Activated CD8-positive, alpha-beta memory T cell treated with anti-CD3 and anti-CD28 coated beads, Interleukin-2, amount 10 ng/mL, durations not matched to agents 7 days and 5 days (primary cell): Measurements from ENCODE around the gene PROC. TPM values are rescaled to one million over a fixed set of nuclear protein-coding genes. Genes with fewer than 3 reads are reported as not detected.

Experiments used
- ATAC-seq: fragments of 150-1000 bp; cut with Tn5 transposase; one replicate; pipeline ENCODE4 v1.10.0; 2021; ENCODE audit warnings: moderate library complexity
- CTCF ChIA-PET: fragments of 350-600 bp; sonication (Branson Sonifier 250); formaldehyde crosslinking; loops from one replicate; lab custom pipeline; 2021; ENCODE audit warnings: antibody characterized with exemption; lab: Charles Lee
- DNase-seq: peaks from one replicate; pipeline ENCODE4 v3.0.0-alpha.2; 2020
- H3K27ac Mint-ChIP-seq: one replicate; pipeline ENCODE4 v1.8.0; 2021; ENCODE audit warnings: mild to moderate bottlenecking, mixed read lengths
- H3K27me3 Mint-ChIP-seq: one replicate; pipeline ENCODE4 v1.8.0; 2021; ENCODE audit warnings: mixed read lengths
- H3K36me3 Mint-ChIP-seq: one replicate; pipeline ENCODE4 v1.8.0; 2021; ENCODE audit warnings: mild to moderate bottlenecking, mixed read lengths
- H3K4me1 Mint-ChIP-seq: one replicate; pipeline ENCODE4 v1.8.0; 2021; ENCODE audit warnings: mixed read lengths
- H3K4me3 Mint-ChIP-seq: one replicate; pipeline ENCODE4 v1.8.0; 2021; ENCODE audit warnings: mild to moderate bottlenecking, moderate library complexity, mixed read lengths
- H3K9me3 Mint-ChIP-seq: one replicate; pipeline ENCODE4 v1.8.0; 2022; ENCODE audit warnings: low read depth, mixed read lengths
- microRNA-seq: library from miRNA; unstranded; fragments of <30 nt; microRNA quantifications from one replicate; pipeline ENCODE4 v1.2.0, GENCODE V29; 2022
- total RNA-seq, 2 experiments: library from RNA; stranded (reverse); gene quantifications; one replicate each; pipeline ENCODE4 v1.2.3, GENCODE V29; 2021

PROC gene
- total RNA-seq, 2 experiments from 2014 or later: 0.30 TPM; not detected in 1

GRCh38 chr2:127469974-127470373 lies 51.7 kb downstream of the PROC start:
- Mint-ChIP-seq H3K4me1 (peaks cover 7% of the 10 kb centered on the region), H3K36me3 (peaks cover 10% of the 10 kb centered on the region), H3K27me3 (no peaks in the 10 kb centered on the region), H3K4me3 (no peak overlapping the region), H3K27ac (no peak overlapping the region), H3K9me3 (no peaks in the 10 kb centered on the region)
- DNase-seq (no peak), ATAC-seq (no peak)
- CTCF ChIA-PET: interaction anchor here (2.0 kb wide), 1 partner anchor 9 kb away, joined by 7 read pairs; no protein-coding TSS in a partner anchor

DNA sequence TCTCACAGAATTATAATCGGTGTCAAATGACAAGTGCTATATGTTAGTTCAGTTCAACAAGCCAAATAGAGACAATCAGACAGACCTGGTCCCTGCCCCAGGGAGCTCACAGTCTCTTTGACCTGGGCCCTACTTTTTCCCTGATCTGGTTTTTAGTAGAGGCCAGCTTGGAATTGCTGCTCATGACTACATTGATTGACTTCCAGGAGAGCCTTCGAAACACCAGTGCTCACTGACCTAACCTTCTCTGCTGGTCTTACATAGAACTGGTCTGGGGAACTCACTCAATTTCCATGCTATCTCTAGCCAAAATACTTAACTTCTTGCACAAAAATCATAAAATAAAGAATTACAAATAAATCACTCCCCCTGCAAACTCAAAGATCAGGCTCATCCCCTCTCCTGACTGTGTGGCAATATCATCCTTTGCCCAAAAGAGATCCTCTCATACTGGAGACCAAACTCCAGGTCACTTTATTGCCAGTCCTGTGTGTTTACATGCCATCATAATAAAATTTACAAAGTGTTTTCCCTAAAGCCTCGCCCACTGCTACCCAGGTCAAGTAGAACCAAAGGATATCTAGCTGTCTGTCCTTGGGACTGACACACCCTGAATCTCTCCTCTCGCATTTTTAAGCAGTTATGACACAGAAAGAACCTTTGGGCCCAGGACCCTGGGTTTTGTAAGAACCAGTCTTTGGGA lies 53.2 kb downstream of the PROC start:
- ATAC-seq: no peak
- H3K4me1 Mint-ChIP-seq: no peaks in the 10 kb centered on the region
- no peak overlapping the region for H3K4me3 Mint-ChIP-seq
- H3K27ac Mint-ChIP-seq: no peak overlapping the region
- H3K9me3 Mint-ChIP-seq: peaks cover 6% of the 10 kb centered on the region
- peaks cover 25% of the 10 kb centered on the region for H3K36me3 Mint-ChIP-seq
- no peaks in the 10 kb centered on the region for H3K27me3 Mint-ChIP-seq
- DNase-seq: no peak
- CTCF ChIA-PET: interaction anchor here (0.8 to 2.0 kb wide), 3 partner anchors 8 to 147 kb away, joined by 3 to 7 read pairs (median 3); no protein-coding TSS in a partner anchor

DNA sequence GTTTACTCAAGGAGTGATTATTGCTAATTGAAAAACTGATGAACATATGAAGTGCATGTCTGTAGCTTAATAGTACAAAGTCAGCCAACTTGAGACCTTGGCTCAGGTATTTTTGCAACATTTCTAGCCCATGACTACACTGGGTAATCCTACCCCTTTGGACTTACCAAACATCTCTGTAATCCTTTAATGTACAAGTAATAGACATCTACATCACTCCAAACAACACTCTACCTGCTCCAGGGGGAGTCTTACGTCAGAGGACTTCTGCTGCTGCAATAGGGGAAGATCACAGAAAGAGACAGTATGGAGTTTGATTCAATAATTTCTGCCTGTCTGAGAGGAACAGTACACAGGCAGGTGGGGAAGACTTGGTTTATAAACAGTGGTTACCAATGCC lies 54.0 kb downstream of the PROC start:
- H3K9me3 Mint-ChIP-seq: peaks cover 6% of the 10 kb centered on the region
- H3K4me1 Mint-ChIP-seq: no peaks in the 10 kb centered on the region
- DNase-seq (no peak), ATAC-seq (no peak)
- H3K27ac Mint-ChIP-seq: no peak overlapping the region
- no peaks in the 10 kb centered on the region for H3K27me3 Mint-ChIP-seq
- H3K4me3 Mint-ChIP-seq: no peak overlapping the region
- CTCF ChIA-PET: interaction anchor here (0.9 kb wide), 1 partner anchor 9 kb away, joined by 3 read pairs; no protein-coding TSS in a partner anchor
- H3K36me3 Mint-ChIP-seq: peaks cover 25% of the 10 kb centered on the region

GRCh38 chr2:127475788-127476187 lies 57.6 kb downstream of the PROC start:
- CTCF ChIA-PET: no interaction called here

More at GRCh38 chr2:127475788-127476187, 57.6 kb downstream of the PROC start:
- Mint-ChIP-seq H3K27me3 (no peaks in the 10 kb centered on the region), H3K4me3 (no peak overlapping the region), H3K4me1 (no peaks in the 10 kb centered on the region), H3K9me3 (peaks cover 6% of the 10 kb centered on the region), H3K36me3 (peaks cover 19% of the 10 kb centered on the region), H3K27ac (no peak overlapping the region)
- ATAC-seq (no peak), DNase-seq (no peak)

Small RNA genes lying within 50 kb of the gene (microRNA-seq; reads per million reads assigned to microRNA genes)
- 2.1 reads per million for gene MIR4783

Other genes with a start within 250 kb of the PROC start
- gene CYP27C1, start 198.1 kb upstream of the PROC start, total RNA-seq: not detected
- 10 to 100 TPM; 60.1 to 66.1 TPM for gene ERCC3, start 124.3 kb upstream of the PROC start, total RNA-seq
- 10 to 100 TPM; 53.5 to 56.9 TPM for gene MAP3K2, start 30.5 kb upstream of the PROC start, total RNA-seq
- 10 to 100 TPM; 53.2 to 55.1 TPM for gene IWS1, start 108.1 kb downstream of the PROC start, total RNA-seq
- gene MYO7B, start 117.3 kb downstream of the PROC start, total RNA-seq: under 1 TPM in 1 of 2 experiments, not detected in 1; 0.26 TPM
- gene GPR17, start 227.7 kb downstream of the PROC start, total RNA-seq: not detected